ENCODE results near the gene AKR1A1. TPM values are rescaled to one million over a fixed set of nuclear protein-coding genes. Genes with fewer than 3 reads are reported as not detected.

The AKR1A1 gene
- total RNA-seq, 1 experiment from 2014 or later = 119 TPM

- H3K27ac Mint-ChIP-seq (ENCODE audit: unreplicated experiment) = no peak overlapping the region
- TF ChIP-seq CTCF (IDR thresholded peaks at IDR 0.05; ENCODE audit: insufficient read depth in 1 of 2, low read depth in 1 of 2, low read length in 1 of 2, severe bottlenecking in 1 of 2, unreplicated experiment in 1 of 2) = no peak
- POLR2A ChIA-PET = no interaction called here
- H3K36me3 Mint-ChIP-seq (ENCODE audit: insufficient read depth, unreplicated experiment) = peaks cover 31% of the 10 kb centered on the region
- no peaks in the 10 kb centered on the region for H3K9me3 ChIP-seq
- no peak overlapping the region for H3K4me3 ChIP-seq (ENCODE audit: low read depth, low read length)
- BruUV-seq (replicated peaks) = no TSS peak
- H3K27me3 ChIP-seq (replicated peaks; ENCODE audit: control insufficient read depth, insufficient read depth, low read length) = no peaks in the 10 kb centered on the region
- no peak for DNase-seq
- H3K9me3 Mint-ChIP-seq (ENCODE audit: unreplicated experiment) = no peaks in the 10 kb centered on the region
- peaks cover 20% of the 10 kb centered on the region for H3K4me1 Mint-ChIP-seq (ENCODE audit: low read depth, unreplicated experiment)
- H3K36me3 ChIP-seq (ENCODE audit: control insufficient read depth, insufficient read depth, low read length) = no peaks in the 10 kb centered on the region; the same call in 1 of the 2 replicates
- CTCF ChIA-PET = no interaction called here
- H3K4me1 ChIP-seq = peaks cover 11% of the 10 kb centered on the region; the same call in 1 of the 2 replicates
- H3K27me3 Mint-ChIP-seq (ENCODE audit: insufficient read depth, unreplicated experiment) = no peaks in the 10 kb centered on the region
- H3K4me3 Mint-ChIP-seq (ENCODE audit: unreplicated experiment) = no peak overlapping the region
- intact Hi-C loops (cut with micrococcal nuclease; ENCODE audit: unreplicated experiment) = no loop called here
Observed at GRCh38 chr1:45503462-45504360, 46.9 kb upstream of the AKR1A1 start.

- Mint-ChIP-seq H3K27ac (ENCODE audit: unreplicated experiment) (no peak overlapping the region), H3K4me3 (ENCODE audit: unreplicated experiment) (no peak overlapping the region), H3K27me3 (ENCODE audit: insufficient read depth, unreplicated experiment) (no peaks in the 10 kb centered on the region), H3K9me3 (ENCODE audit: unreplicated experiment) (no peaks in the 10 kb centered on the region), H3K4me1 (ENCODE audit: low read depth, unreplicated experiment) (peaks cover under 1% of the 10 kb centered on the region), H3K36me3 (ENCODE audit: insufficient read depth, unreplicated experiment) (peaks cover 54% of the 10 kb centered on the region)
- no peaks in the 10 kb centered on the region; the same call in 1 of the 2 replicates for H3K36me3 ChIP-seq (ENCODE audit: control insufficient read depth, insufficient read depth, low read length)
- no peak for DNase-seq
- ChIA-PET CTCF (interaction anchor here (1.5 kb wide), 1 partner anchor 62 kb away, joined by 3 read pairs; no protein-coding TSS in a partner anchor), POLR2A (no interaction called here)
- no peak for TF ChIP-seq CTCF (IDR thresholded peaks at IDR 0.05; ENCODE audit: insufficient read depth in 1 of 2, low read depth in 1 of 2, low read length in 1 of 2, severe bottlenecking in 1 of 2, unreplicated experiment in 1 of 2)
- no peaks in the 10 kb centered on the region for H3K4me1 ChIP-seq
- no peaks in the 10 kb centered on the region for H3K27me3 ChIP-seq (replicated peaks; ENCODE audit: control insufficient read depth, insufficient read depth, low read length)
- no TSS peak for BruUV-seq (replicated peaks)
- H3K4me3 ChIP-seq (ENCODE audit: low read depth, low read length) = no peak overlapping the region
- H3K9me3 ChIP-seq = no peaks in the 10 kb centered on the region
- intact Hi-C loops (cut with micrococcal nuclease; ENCODE audit: unreplicated experiment) = no loop called here
Observed at GRCh38 chr1:45507195-45507594, 43.4 kb upstream of the AKR1A1 start.

DNA sequence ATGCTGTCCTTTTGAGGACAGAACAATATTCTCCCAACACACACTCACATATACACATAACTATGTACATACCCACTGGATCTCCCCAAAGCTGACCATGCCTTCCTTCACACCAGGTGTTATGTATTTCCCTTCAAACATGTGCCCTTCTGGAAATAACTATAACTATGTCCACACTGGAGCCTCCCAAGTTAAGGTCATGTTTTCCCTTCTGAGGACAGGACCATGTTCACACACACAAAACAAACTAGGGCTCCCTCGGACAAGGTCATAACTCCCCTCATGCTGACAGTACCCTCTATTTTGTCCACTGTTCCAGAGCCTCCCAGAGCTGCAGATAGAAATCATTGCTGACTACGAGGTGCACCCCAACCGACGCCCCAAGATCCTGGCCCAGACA lies 42.7 kb upstream of the AKR1A1 start:
- BruUV-seq (replicated peaks) = no TSS peak
- no peak for DNase-seq
- peaks cover 7% of the 10 kb centered on the region for H3K4me1 ChIP-seq

More for the DNA sequence above, 42.7 kb upstream of the AKR1A1 start:
- Mint-ChIP-seq H3K4me3 (ENCODE audit: unreplicated experiment) (no peak overlapping the region), H3K27ac (ENCODE audit: unreplicated experiment) (no peak overlapping the region), H3K36me3 (ENCODE audit: insufficient read depth, unreplicated experiment) (peaks cover 61% of the 10 kb centered on the region), H3K9me3 (ENCODE audit: unreplicated experiment) (no peaks in the 10 kb centered on the region), H3K4me1 (ENCODE audit: low read depth, unreplicated experiment) (peaks cover 4% of the 10 kb centered on the region), H3K27me3 (ENCODE audit: insufficient read depth, unreplicated experiment) (no peaks in the 10 kb centered on the region)
- no peaks in the 10 kb centered on the region; the same call in 1 of the 2 replicates for H3K36me3 ChIP-seq (ENCODE audit: control insufficient read depth, insufficient read depth, low read length)
- ChIA-PET POLR2A (interaction anchor here (0.5 kb wide), 1 partner anchor 204 kb away, joined by 5 read pairs; no protein-coding TSS in a partner anchor), CTCF (interaction anchor here (1.5 kb wide), 1 partner anchor 62 kb away, joined by 3 read pairs; no protein-coding TSS in a partner anchor)
- no peaks in the 10 kb centered on the region for H3K9me3 ChIP-seq
- no peak overlapping the region for H3K4me3 ChIP-seq (ENCODE audit: low read depth, low read length)
- no peaks in the 10 kb centered on the region for H3K27me3 ChIP-seq (replicated peaks; ENCODE audit: control insufficient read depth, insufficient read depth, low read length)
- intact Hi-C loops (cut with micrococcal nuclease; ENCODE audit: unreplicated experiment) = no loop called here
- TF ChIP-seq CTCF (IDR thresholded peaks at IDR 0.05; ENCODE audit: insufficient read depth in 1 of 2, low read depth in 1 of 2, low read length in 1 of 2, severe bottlenecking in 1 of 2, unreplicated experiment in 1 of 2) = no peak
